ENCODE results near the gene MAP1S.

The MAP1S gene

DNA sequence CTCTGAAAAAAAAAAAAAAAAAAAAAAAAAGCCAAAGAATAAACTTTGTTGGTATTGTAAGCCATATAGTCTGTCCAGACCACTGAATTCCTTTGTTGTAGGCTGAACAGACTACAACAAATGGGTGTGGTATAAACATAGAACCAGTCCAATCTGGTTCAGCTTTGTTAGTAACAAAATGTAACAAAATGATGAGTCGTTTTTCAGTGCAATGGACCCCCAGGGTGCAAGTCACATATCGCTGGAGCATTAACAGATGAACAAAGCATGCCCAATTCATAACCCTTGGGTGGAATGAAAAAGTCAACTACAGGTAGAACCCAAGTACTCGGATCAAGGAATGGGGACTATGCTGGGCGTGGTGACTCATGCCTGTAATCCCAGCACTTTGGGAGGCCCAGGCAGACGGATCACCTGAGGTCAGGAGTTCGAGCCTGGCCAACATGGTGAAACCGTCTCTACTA lies 18.4 kb downstream of the MAP1S start:
- no peak for DNase-seq

DNA sequence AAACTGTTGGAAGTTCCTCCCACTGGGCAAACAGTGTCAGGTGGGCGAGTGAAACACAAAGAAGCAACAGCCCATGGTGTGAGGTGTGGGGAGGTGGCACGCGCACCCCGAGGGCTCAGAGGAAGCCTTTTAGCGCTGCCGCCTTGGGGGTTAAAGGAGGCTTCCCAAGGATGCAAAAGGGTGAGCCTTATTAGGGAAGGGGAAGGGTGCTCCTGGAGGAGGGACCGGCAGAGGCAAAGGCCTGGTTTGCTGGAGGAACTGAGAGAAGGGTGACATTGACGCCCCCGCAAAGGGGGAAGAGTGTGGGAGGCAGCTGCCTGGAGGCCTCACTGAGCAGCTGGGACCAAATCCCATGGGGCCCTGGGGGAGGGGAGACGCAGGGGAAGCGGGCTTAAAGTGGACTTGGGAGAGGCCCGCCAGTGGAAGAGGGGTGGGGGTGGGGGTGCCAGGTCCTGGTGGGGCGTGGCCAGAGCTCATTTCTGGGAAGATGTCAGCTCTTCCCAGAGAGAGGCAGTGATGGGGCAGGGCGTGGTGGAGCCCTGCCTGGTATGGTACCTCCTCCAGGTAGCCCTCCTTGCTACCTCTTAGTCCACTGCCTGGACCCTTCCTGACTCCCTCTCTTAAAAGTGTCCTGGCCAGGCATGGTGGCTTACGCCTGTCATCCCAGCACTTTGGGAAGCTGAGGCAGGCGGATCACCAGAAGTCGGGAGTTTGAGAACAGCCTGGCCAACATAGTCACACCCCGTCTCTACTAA lies 20.0 kb downstream of the MAP1S start:
- peak; percentile 60 for DNase-seq

DNA sequence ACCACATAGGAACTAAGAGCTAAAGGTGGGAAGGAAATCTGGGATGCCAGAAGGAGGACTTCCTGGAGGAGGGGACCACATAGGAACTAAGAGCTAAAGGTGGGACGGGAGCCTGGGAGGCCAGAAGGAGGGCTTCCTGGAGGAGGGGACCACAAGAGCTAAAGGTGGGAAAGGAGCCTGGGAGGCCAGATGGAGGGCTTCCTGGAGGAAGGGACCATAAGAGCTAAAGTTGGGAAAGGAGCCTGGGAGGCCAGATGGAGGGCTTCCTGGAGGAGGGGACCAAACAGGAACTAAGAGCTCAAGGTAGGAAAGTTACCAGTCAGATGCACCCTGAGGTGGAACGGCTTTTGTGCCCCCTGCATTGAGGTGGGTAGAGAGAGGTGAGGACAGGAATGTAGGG lies 22.2 kb downstream of the MAP1S start:
- DNase-seq = no peak

DNA sequence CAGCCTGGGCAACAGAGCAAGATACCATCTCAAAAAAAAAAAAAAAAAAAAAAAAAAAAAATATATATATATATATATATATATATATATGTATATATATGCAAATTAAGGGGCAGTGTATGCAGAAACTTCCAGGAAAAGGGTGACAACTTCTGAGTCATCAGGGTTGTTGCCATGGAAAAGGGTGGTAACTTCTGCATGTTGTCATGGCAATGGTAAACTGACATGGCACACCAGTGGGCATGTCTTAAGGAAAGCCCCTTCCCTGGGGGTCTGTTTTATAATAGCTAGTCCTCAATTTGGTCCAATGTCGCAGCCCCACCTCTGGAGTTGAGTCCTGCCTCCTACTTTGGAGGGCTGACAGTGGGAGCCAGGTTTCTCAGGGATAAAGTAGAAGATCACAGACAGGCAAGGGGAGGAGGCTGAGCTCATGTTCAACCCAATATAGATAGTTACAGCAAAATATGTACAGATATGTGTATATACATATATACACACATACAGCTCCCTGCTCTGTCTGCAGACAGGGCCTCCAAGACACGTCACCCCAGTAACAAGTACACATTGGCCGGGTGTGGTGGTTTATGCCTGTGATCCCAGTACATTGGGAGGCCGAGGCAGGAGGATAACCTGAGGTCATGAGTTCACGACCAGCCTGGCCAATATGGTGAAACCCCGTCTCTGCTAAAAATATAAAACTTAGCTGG lies 24.7 kb downstream of the MAP1S start:
- no peak for DNase-seq

DNA sequence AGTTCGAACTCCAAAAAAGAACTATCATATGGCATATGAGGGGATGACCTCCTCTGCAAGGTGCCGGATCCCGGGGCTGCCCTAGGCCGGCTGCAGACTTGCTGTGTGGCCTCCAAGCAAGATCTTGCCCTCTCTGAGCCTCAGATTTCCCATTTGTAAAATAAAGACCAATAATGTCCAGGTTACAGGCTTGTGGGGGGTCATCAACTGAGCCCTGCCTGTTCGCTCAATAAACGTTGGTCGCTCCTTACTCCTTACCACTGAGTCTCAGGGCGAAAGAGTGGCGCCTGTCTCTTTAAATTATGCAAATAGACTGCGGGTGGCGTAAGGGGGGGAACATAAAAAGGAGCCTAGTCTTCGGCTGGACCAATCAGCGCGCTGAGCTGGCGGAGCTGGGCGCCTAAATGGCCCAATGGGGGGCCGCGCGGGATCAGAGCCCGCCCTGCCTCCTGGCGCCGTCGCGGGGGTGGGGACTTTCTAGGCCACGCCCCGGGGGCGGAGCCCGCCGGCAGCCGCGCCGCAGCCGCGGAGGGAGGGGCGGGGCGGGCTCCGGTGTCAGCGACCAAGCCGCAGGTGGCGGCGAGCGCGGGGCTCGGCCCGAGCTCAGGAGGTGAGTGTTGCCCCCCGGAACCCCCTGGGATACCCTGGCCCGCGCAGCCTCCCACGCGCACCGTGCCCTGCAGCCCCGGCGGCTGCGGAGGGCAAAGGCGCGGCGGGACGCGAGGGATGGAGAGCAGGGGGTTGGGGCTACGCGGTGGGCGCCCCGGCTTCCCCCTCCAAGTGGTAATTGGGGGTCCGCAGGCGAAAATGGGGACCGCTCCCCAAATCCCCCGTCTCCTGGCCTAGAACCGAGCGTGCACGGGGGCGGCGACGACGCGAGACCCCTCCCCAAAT lies 28.2 kb downstream of the MAP1S start:
- DNase-seq = peak; percentile 86

DNA sequence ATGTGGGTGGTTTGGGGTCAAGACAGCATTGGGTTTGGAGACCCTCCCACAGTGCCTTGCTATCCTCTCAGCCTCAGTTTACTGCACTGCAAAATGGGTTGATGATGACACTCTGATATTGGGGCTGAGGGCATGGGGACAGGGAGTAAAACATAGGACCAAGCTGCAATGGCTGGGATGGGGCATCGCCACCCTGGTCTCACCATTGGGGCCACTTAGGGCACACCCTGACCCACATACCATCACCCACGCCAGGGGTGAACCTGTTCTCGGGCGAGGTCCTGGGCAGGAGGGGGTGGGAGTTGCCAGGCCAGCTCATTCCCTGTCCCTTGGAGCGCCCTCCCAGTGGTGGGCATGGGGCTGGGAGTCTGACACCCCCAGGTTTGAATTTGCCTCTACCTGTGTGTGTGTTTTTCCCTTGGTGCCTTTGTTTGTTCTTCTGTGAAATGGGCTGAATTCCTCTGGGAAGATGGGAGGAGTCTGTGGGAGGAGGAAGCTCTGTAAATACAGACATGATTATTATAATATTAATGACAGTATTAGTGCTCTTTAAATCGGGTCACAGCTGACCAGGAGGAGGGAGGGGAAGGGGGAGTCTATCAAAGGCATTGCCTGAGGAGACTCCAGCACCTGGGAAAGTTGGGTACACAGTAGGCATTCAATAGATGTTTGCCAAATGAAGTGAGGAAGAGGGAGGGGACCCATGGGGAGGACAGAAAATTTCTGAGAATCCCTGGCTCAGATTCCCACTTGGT lies 29.8 kb downstream of the MAP1S start:
- DNase-seq = no peak

DNA sequence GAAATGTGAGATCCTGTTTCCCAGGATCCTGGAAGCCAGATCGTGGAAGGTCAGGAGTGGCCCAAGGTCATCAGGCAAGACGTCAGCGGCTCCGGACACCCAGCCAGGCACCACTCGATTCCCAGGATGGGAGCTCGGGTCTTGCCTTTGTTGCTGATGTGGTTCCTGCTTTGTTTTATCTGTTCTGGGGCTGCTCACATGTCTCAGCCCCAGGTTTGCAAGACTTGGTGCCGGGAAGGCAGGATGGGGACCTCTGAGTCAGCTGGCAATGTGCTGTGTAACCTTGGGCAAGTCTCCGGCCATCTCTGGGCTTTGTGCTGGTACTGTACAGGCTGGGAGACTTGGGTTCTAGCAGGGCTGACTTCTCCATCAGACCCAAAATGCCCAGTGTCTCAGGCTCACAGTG lies 30.6 kb downstream of the MAP1S start:
- no peak for DNase-seq

DNA sequence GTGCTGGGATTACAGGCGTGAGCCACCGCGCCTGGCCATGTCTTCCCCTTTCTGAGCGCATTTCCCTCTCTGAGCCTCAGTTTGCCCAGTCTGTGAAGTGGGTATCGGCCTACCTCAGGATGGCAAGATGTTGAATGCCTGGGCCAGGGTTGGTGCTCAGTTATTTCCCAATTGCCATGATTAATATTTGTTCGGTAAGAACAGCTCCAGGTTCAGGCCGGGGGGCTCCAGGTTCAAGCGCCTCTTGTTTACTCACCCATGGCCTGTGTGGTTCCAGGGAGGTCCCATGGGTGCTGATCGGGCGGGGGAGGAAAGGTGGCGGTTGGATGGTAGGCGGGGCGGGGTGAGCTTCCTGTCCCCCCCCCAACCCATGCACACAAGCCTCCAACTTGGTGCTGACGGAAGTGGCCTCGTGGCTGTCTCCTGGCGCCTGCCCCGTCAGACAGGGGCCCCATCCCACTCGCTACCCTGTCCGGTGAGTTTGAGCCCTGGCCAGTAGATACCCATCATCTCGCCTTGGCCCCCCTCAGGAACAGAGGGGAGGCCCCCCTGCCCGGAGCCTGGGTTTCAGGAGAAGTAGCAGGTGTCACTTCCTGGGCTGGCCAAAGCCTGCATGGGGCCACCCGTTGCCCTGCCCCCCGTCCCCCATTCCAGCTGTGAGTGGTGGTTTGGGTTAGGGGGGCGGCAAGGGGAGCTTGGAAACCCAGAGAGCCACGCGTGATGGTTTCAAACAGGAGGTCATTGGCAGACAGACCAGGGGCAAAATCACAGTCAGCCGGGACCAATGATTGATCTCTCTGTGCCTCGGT lies 32.0 kb downstream of the MAP1S start, which contains the start of gene FCHO1:
FCHO1 (plus strand) TSS at position 375 of the 809 bp plus-strand sequence. CDS start 3,688 bp downstream, outside the sequence.
- peak; percentile 72 for DNase-seq

DNA sequence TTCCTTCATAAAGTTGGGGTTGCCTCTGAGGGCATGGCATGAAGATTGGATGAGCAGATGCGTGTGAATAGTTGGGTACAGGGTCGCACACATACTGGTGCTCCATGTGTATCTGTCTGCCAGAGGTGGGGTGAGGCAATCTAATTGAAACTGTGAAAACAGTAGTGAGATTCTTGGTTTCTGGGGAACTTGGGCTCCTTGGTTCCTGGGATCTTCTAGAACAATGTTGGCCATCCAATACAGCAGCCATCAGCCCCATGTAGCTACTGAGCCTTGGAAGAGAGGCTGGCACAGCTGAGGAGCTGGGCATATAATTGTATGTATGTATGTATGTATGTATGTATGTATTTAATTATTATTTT lies 32.6 kb downstream of the MAP1S start:
- DNase-seq = peak; percentile 28

DNA sequence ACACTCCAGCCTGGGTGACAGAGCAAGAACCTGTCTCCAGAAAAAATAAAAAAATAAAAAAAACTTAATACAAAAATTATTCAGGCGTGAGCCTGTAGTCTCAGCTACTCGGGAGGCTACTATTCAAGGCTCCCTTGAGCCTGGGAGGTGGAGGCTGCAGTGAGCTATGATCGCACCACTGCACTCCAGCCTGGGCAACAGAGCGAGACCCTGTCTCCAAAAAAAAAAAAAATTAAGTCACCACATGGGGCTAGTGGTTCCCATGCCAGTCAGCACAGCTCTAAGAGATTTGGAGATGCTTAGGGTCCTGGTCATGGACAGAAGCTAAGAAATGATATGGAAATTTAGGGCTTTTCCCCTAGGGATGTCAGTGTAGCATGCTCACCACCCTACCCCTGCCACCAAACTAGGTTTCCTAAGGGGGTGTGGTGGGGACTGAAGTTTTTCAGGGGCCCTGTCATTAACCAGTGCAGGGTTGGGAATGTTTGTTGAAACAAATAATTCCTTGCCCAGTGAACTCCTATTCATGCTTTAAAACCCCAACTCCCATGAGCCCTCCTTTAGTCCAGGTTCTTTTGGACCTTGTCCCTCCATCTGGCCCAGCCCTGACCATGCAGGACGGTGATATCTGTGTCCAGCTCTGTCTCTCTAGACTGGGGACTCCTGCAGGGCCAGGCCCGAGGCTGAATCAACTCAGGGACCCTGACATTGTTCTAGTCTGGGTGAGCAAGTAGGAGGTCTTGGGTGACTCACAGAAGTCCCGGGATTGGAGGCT lies 33.8 kb downstream of the MAP1S start:
- DNase-seq = no peak

DNA sequence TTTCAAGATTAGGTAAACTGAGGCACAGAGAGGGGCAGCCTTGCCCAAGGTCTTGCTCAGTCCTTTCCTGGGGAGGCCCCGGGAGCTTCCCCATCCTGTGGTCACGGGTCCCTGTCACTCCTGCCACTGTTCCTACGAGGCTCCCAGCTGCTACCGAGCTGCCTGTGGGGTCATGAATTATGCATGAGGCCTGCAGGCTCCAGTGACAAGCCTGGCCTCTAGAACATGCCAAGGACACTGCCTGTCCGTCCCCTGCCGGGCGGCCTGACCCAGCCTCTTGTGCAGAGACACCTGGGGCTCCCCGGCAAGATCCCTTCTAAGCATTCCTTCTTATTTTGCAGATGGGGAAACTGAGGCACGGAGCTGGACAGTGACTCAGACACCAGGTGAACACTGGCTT lies 34.7 kb downstream of the MAP1S start:
- no peak for DNase-seq

DNA sequence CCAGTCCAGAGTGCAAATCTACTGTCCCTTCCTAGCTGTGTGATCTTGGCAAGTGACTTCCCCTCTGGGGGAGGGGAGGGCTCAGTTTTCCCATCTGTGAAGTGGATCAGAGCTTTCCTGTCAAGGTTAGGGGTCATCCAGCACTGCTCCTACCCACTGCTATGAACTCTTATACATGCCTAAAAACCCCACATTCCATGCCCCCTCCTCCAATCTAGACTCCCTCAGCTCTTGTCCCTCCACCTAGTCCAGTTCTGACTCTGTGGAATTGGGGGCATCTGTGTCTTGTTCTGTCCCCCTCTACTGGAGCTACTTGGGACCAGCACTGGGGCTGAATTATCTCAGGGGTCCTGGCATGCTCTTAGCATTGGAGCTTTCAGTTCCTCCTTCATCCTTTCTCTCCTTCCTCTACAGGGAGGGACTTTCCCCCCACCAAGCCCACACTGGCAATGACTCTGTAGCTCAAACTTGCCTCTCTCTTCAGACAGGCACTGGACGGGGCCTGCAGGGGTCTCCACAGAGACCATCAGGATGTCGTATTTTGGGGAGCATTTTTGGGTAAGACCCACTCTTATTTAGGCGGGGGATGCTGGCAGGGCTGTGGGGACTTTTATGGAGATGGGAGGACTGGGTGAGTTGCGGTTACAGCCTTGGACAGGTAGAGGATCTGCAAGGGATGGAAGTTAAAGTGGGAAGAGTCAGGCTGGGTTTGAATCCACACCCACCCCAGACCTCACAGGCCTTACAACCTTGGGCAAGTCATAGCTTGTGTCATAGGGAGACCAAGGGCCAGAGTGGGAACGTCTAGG lies 35.6 kb downstream of the MAP1S start:
- DNase-seq = no peak

DNA sequence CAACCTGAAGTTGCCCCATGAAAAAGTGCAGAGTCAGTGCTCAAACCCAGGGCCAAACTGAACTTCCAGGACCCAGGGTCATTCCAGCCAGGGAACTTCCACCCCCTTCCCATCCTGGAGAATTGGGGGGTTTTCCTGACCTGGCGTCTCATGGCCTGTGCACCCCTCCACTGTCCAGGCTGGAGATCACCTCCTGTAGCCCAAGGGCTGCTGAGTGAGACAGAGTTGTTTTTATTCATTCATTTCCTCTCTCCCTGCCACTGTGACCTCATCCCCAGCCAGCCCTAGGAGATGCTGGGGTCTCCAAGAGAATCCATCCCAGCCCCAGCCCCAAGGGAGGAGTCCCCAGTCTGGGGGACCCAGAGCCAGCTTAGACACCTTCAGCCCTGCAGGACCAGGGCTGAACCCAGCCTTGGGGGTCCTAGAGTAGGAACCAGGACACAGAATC lies 36.2 kb downstream of the MAP1S start:
- DNase-seq = no peak

DNA sequence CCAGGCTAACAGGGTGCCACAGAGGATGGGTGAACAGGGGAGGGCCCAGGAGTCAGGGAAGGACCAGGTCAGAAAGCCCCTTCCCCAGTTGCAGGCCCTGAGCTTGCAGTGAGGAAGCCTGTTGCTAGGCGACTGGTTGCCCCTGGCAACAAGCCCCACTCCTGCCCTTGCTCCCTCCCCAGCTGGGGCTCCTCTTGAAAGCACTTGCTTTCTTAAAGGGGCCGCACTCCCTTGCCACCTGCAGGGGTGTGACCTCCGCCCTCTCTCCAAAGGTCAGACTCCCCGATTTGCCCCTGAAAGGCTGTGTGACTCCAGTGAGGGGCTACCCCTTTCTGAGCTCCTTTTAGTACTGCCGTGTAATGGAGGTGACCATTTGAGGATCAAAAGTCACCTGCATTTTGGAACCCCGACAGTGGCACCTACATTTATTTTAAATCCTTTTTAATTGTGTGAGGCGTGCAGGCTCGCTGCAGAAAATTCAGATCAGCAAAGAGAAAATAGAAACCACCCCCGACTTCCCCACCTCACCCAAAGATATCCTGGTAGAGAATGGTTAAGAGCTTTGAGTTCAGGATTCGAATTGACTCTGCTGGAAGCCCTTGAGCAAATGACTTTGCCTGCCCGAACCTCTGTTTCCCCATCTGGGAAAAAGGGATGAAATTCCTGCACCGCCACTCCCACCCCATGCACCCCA lies 36.8 kb downstream of the MAP1S start:
- DNase-seq = no peak

DNA sequence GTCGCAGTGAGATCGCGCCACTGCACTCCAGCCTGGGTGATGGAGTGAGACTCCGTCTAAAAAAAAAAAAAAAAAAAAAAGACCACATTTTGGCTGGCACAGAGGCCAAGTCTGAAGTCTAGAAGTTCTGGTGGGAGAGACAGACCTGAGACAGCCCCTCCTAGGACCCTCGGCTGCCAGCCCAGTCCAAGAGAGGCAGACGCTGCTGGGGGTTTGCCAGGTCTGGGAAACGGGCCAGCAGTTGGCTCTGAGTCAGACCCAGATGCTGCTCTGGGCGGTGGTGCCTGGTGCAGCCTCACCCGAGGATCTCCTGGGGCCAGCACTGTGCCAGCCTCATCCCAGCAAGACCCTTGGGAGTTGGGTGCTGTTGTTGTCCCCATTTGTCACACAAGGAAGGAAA lies 37.8 kb downstream of the MAP1S start:
- DNase-seq = no peak

DNA sequence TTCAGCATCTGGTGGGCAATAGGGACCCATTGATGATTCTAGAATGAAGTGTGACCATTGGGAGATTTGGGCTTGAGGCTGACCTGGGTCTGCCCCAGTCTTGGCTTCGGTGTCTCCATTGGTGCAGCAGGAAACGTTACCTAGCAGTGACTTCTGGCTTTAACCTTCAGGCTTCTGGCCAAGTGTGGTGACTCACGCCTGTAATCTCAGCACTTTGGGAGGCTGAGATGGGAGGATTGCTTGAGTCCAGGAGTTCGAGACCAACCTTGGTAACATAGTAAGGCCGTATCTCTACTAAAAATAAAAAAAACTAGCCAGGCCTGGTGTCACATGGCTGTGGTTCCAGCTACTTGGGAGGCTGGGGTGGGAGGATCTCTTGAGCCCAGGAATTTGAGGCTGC lies 39.2 kb downstream of the MAP1S start:
- DNase-seq = no peak

DNA sequence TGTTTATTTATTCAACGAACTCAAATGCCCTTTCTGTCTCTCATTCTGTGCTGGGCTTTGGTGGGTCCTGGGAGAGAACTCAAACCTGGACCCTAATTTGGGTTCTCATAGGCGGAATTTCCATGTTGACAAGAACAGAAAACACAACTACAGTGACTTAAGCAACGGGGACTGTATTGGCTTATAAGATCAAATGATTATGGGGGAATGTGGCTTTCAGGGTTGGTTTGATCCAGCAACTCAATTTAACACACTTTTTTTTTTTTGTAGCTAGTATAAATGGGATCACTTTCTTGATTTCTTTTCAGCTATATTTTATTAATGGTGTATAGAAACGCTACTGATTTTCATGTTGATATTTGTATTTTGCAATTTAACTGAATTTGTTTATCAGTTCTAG lies 41.9 kb downstream of the MAP1S start:
- no peak for DNase-seq

DNA sequence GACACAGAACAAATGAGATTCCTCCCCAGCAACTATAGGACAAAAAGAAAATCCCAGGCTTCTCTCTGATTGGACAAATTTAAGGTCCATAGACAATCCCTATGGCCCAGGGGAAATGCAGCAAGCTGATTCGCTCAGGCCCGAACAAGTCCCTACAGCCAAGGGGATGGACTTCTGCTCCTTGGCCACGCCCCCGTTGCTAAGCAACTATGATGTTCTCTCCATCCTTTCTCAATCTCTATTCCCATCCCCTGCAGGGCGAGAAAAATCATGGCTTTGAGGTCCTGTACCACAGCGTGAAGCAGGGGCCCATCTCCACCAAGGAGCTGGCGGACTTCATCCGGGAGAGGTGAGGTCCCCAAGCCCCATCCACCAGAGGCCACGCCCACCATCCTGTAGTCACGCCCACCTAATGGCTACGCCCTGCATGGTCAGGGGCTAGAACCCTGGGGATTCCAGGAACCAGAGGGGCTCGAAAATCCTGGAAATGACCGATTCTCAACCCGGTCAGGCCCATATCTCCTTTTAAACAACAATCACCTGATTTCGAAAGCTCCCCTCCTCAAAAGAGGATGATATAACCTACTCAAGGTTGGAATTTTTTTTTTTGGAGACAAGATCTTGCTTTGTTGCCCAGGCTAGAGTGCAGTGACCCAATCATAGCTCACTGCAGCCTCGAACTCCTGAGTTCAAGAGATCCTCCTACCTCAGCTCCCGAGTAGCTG lies 43.4 kb downstream of the MAP1S start:
- DNase-seq = no peak

DNA sequence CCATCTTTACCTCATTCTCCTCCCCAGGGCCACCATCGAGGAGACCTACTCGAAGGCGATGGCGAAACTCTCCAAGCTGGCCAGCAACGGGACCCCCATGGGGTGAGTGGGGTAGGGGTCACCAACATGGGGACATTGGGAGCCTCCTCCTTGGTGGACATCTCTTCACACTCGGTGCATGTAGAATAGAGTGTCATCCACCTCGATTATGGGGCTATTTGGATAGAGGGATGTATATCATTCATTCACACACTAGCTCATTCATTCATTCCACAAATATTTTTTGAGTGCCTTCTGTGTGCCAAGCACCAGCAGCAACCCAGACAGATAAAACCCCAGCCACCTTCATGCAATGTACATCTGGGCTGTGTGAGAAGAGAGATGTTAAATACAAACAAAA lies 45.1 kb downstream of the MAP1S start:
- DNase-seq = no peak
